Stimulated activated CD8-positive, alpha-beta memory T cell treated with anti-CD3 and anti-CD28 coated beads, Interleukin-12 subunit alpha, Interleukin-12 subunit beta, amount 100 ng/mL, for 1 hour (primary cell): ENCODE measurements around the gene HTR3D.
"Not testable (repeated sequence)": the region's sequence is repeated elsewhere in the genome, so short reads cannot be mapped to it uniquely, and the experiment has no call there.

Experiments
- DNase-seq: peaks from one replicate; pipeline ENCODE4 v3.0.0-alpha.2; 2020; ENCODE audit warnings: low read depth

Gene HTR3D

GRCh38 chr3:184031187-184031792, at the start of gene HTR3D:
Gene HTR3D, plus strand, starts transcription at chr3:184031742. Its CDS starts 0 bp downstream, at chr3:184031742.
- no peak for DNase-seq

GRCh38 chr3:183981990-183982644, 49.4 kb upstream of the HTR3D start:
- no peak for DNase-seq

- no peak for DNase-seq
Measured at GRCh38 chr3:183984127-183984740, 47.3 kb upstream of the HTR3D start.

- no peak for DNase-seq
Measured at GRCh38 chr3:183984749-183985729, 46.5 kb upstream of the HTR3D start.

- DNase-seq, result no peak
Measured at GRCh38 chr3:183987000-183987600, 44.4 kb upstream of the HTR3D start.

- no peak for DNase-seq
Measured at GRCh38 chr3:183988216-183988790, 43.2 kb upstream of the HTR3D start.

- no peak for DNase-seq
Measured at GRCh38 chr3:183991403-183991802, 40.1 kb upstream of the HTR3D start.

- DNase-seq, result no peak
Measured at GRCh38 chr3:184001761-184002160, 29.8 kb upstream of the HTR3D start.

GRCh38 chr3:184002469-184002868, 29.1 kb upstream of the HTR3D start:
- DNase-seq, result no peak

GRCh38 chr3:184003187-184003967, 28.2 kb upstream of the HTR3D start:
- DNase-seq, result no peak

GRCh38 chr3:184004476-184004875, 27.1 kb upstream of the HTR3D start:
- DNase-seq, result no peak

- DNase-seq, result no peak
Measured at GRCh38 chr3:184005941-184006507, 25.5 kb upstream of the HTR3D start.

GRCh38 chr3:184007143-184007813, 24.3 kb upstream of the HTR3D start:
- DNase-seq, result not testable (repeated sequence)

- DNase-seq, result no peak
Measured at GRCh38 chr3:184008161-184008560, 23.4 kb upstream of the HTR3D start.

- DNase-seq, result no peak
Measured at GRCh38 chr3:184011230-184011876, 20.2 kb upstream of the HTR3D start.

- DNase-seq, result no peak
Measured at GRCh38 chr3:184011937-184012889, 19.3 kb upstream of the HTR3D start.

GRCh38 chr3:184015381-184016019, 16.0 kb upstream of the HTR3D start:
- no peak for DNase-seq

GRCh38 chr3:184016169-184016570, 15.4 kb upstream of the HTR3D start:
- no peak for DNase-seq
